Neural cell (in vitro differentiated cells): ENCODE measurements around the gene HOXD1. TPM values are rescaled to one million over a fixed set of nuclear protein-coding genes. Genes with fewer than 3 reads are reported as not detected.

ENCODE experiments used
- H2AFZ ChIP-seq: fragments of 200-600, 300-800 bp; sonication (generic), shearing (Covaris generic); 2 replicates; pipeline ENCODE4 v1.6.0; 2014; ENCODE audit warnings: low read depth, mild to moderate bottlenecking, antibody characterized with exemption, low read length, moderate library complexity
- H3F3A ChIP-seq: fragments of 200-600 bp; shearing (Covaris generic); 2 replicates; pipeline ENCODE4 v1.6.1; 2016; ENCODE audit warnings: mild to moderate bottlenecking, moderate library complexity, mixed read lengths, antibody characterized with exemption, low read length; ENCODE audit not compliant: insufficient read depth, poor library complexity, severe bottlenecking
- H3K27ac ChIP-seq: fragments of 200-600, 300-800 bp; sonication (generic), shearing (Covaris generic); 2 replicates; pipeline ENCODE4 v1.5.1; 2014; ENCODE audit warnings: mild to moderate bottlenecking, low read length, moderate library complexity
- H3K27me3 ChIP-seq: fragments of 300-800, 200-600 bp; sonication (generic), shearing (Covaris generic); 2 replicates; pipeline ENCODE4 v1.6.0; 2014; ENCODE audit warnings: mild to moderate bottlenecking, low read depth, low read length, moderate library complexity; ENCODE audit not compliant: insufficient read depth
- H3K36me3 ChIP-seq: fragments of 300-800, 200-600 bp; sonication (generic), shearing (Covaris generic); 2 replicates; pipeline ENCODE4 v1.5.1; 2014; ENCODE audit warnings: mild to moderate bottlenecking, antibody characterized with exemption, low read length, moderate library complexity; ENCODE audit not compliant: insufficient read depth
- H3K4me2 ChIP-seq: fragments of 300-800, 200-600 bp; sonication (generic), shearing (Covaris generic); 2 replicates; pipeline ENCODE4 v1.6.0; 2014; ENCODE audit warnings: mild to moderate bottlenecking, low read length
- H3K4me3 ChIP-seq: fragments of 300-800, 200-600 bp; sonication (generic), shearing (Covaris generic); 2 replicates; pipeline ENCODE4 v1.5.1; 2014; ENCODE audit warnings: mild to moderate bottlenecking, low read length, moderate library complexity
- H3K79me2 ChIP-seq: fragments of 200-600 bp; shearing (Covaris generic); replicated peaks from 2 replicates; pipeline ENCODE4 v1.6.0; 2014; ENCODE audit warnings: mild to moderate bottlenecking, low read length, moderate library complexity; ENCODE audit not compliant: insufficient read depth
- H3K9ac ChIP-seq: fragments of 300-800, 200-600 bp; sonication (generic), shearing (Covaris generic); 2 replicates; pipeline ENCODE4 v1.6.1; 2016; ENCODE audit warnings: mild to moderate bottlenecking, low read length, mixed read lengths
- H3K9me2 ChIP-seq: fragments of 200-600 bp; shearing (Covaris generic); 2 replicates; pipeline ENCODE4 v1.6.1; 2016; ENCODE audit warnings: mild to moderate bottlenecking, low read length, mixed read lengths; ENCODE audit not compliant: insufficient read depth
- H3K9me3 ChIP-seq: fragments of 200-600, 300-800 bp; sonication (generic), shearing (Covaris generic); 2 replicates; pipeline ENCODE4 v1.6.1; 2016; ENCODE audit warnings: mild to moderate bottlenecking, mixed run types, low read length, moderate library complexity, mixed read lengths
- H4K20me1 ChIP-seq: fragments of 200-600 bp; shearing (Covaris generic); 2 replicates; pipeline ENCODE4 v1.6.1; 2016; ENCODE audit warnings: mild to moderate bottlenecking, mixed run types; ENCODE audit not compliant: insufficient read depth
- CTCF ChIP-seq: fragments of 450-650 bp; IDR thresholded peaks from 2 replicates; pipeline ENCODE4 v1.5.1; 2014; ENCODE audit warnings: antibody characterized with exemption, mild to moderate bottlenecking, moderate library complexity; ENCODE audit not compliant: poor library complexity, severe bottlenecking
- EP300 ChIP-seq: fragments of 450-650 bp; conservative IDR thresholded peaks from 2 replicates; pipeline ENCODE4 v1.6.1; 2014; ENCODE audit warnings: antibody characterized with exemption, mild to moderate bottlenecking, moderate library complexity; ENCODE audit not compliant: poor library complexity, severe bottlenecking
- EZH2 ChIP-seq: fragments of 200-600, 300-800 bp; shearing (Covaris generic), sonication (generic); IDR thresholded peaks from 2 replicates; pipeline ENCODE4 v1.6.1; 2014; ENCODE audit warnings: antibody characterized with exemption, low read length, borderline replicate concordance, mild to moderate bottlenecking; ENCODE audit not compliant: insufficient read depth, poor library complexity, severe bottlenecking
- MXI1 ChIP-seq: fragments of 450-650 bp; conservative IDR thresholded peaks from 2 replicates; pipeline ENCODE4 v1.6.1; 2014; ENCODE audit warnings: antibody characterized with exemption, mild to moderate bottlenecking; ENCODE audit not compliant: poor library complexity, severe bottlenecking
- POLR2AphosphoS5 ChIP-seq: IDR thresholded peaks from 2 replicates; pipeline ENCODE4 v1.6.1; 2012
- RAD21 ChIP-seq: fragments of 450-650 bp; conservative IDR thresholded peaks from 2 replicates; pipeline ENCODE4 v1.6.1; 2014; ENCODE audit warnings: antibody characterized with exemption, mild to moderate bottlenecking, moderate library complexity
- REST ChIP-seq: IDR thresholded peaks from 2 replicates; pipeline ENCODE4 v1.6.1; 2012; ENCODE audit warnings: borderline replicate concordance
- SMC3 ChIP-seq: fragments of 450-650 bp; conservative IDR thresholded peaks from 2 replicates; pipeline ENCODE4 v1.6.1; 2014; ENCODE audit warnings: antibody characterized with exemption, mild to moderate bottlenecking, moderate library complexity; ENCODE audit not compliant: poor library complexity
- TAF1 ChIP-seq: IDR thresholded peaks from 2 replicates; pipeline ENCODE4 v1.6.1; 2012; ENCODE audit warnings: low read depth
- polyA plus RNA-seq: library from polyadenylated mRNA; depleted of rRNA; stranded (reverse); fragments of >200 nt; gene quantifications from 2 replicates; pipeline ENCODE4 v1.2.3, GENCODE V29; 2014

HOXD1 gene
- polyA plus RNA-seq, 1 donor from 2014 or later: not detected

GRCh38 chr2:176167398-176167797, 21.1 kb upstream of the HOXD1 start:
- no peaks in the 10 kb centered on the region for H3K79me2 ChIP-seq
- no peaks in the 10 kb centered on the region for H3K9me2 ChIP-seq
- no peak overlapping the region for H3K9ac ChIP-seq
- H3F3A ChIP-seq: no peaks in the 10 kb centered on the region
- H3K9me3 ChIP-seq: peaks cover 7% of the 10 kb centered on the region
- no peaks in the 10 kb centered on the region for H4K20me1 ChIP-seq
- H3K36me3 ChIP-seq: no peaks in the 10 kb centered on the region
- no peak overlapping the region for H3K4me3 ChIP-seq
- H3K27ac ChIP-seq: no peak overlapping the region
- TF ChIP-seq SMC3: no peak
- TF ChIP-seq MXI1: no peak
- TF ChIP-seq EP300: no peak
- no peak for TF ChIP-seq REST
- no peak for TF ChIP-seq CTCF
- TF ChIP-seq RAD21: no peak
- no peak for TF ChIP-seq EZH2
- TF ChIP-seq POLR2AphosphoS5: no peak
- TF ChIP-seq TAF1: no peak
- H2AFZ ChIP-seq: no peak overlapping the region
- H3K4me2 ChIP-seq: no peak overlapping the region
- H3K27me3 ChIP-seq: peaks cover 100% of the 10 kb centered on the region

GRCh38 chr2:176169181-176169580, 19.3 kb upstream of the HOXD1 start:
- Histone ChIP-seq H3K4me2 (no peak overlapping the region), H3K9me3 (peaks cover under 1% of the 10 kb centered on the region), H3K27me3 (peaks cover 100% of the 10 kb centered on the region), H4K20me1 (no peaks in the 10 kb centered on the region), H3F3A (no peaks in the 10 kb centered on the region), H3K4me3 (no peak overlapping the region), H3K9ac (no peak overlapping the region), H2AFZ (no peak overlapping the region), H3K36me3 (no peaks in the 10 kb centered on the region), H3K79me2 (no peaks in the 10 kb centered on the region), H3K9me2 (no peaks in the 10 kb centered on the region), H3K27ac (no peak overlapping the region)
- TF ChIP-seq EP300 (no peak), CTCF (no peak), REST (no peak), MXI1 (no peak), EZH2 (no peak), TAF1 (no peak), POLR2AphosphoS5 (no peak), RAD21 (no peak), SMC3 (no peak)
